ENCODE data around the gene ANO1.

Gene ANO1

GRCh38 chr11:70131606-70132190 lies 53.6 kb downstream of the ANO1 start:
- TF ChIP-seq GATA3 (IDR thresholded peaks at IDR 0.05; ENCODE audit: low read depth, low read length) (no peak), GATA2 (IDR thresholded peaks at IDR 0.05; ENCODE audit: low read depth, low read length) (no peak)

- no peak for TF ChIP-seq GATA2 (IDR thresholded peaks at IDR 0.05; ENCODE audit: low read depth, low read length)
- no peak for TF ChIP-seq GATA3 (IDR thresholded peaks at IDR 0.05; ENCODE audit: low read depth, low read length)
Observed at GRCh38 chr11:70132641-70133040, 54.5 kb downstream of the ANO1 start.

GRCh38 chr11:70133771-70134335 lies 55.7 kb downstream of the ANO1 start:
- TF ChIP-seq GATA3 (IDR thresholded peaks at IDR 0.05; ENCODE audit: low read depth, low read length) (no peak), GATA2 (IDR thresholded peaks at IDR 0.05; ENCODE audit: low read depth, low read length) (no peak)

GRCh38 chr11:70134490-70134889 lies 56.4 kb downstream of the ANO1 start:
- TF ChIP-seq GATA2 (IDR thresholded peaks at IDR 0.05; ENCODE audit: low read depth, low read length) (no peak), GATA3 (IDR thresholded peaks at IDR 0.05; ENCODE audit: low read depth, low read length) (no peak)

DNA sequence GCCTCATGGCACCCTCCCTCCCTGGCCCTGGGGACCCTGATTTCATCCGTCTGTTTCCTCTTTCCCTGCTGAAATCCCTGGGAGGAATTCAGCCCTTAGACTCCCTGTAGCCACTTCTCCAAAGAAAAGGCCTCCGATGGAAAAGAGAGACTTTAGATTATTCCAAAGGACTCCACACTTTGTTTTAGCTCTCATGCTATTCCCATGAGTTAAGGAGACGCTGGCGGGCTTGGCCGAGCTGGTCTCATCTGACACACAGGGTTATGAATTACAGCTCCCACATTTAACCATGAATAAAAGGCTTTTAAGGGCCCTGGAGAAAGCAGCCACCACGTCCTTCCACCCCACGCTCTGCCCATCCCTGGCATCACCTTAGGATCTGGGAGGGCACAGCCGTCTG lies 57.0 kb downstream of the ANO1 start:
- TF ChIP-seq GATA2 (IDR thresholded peaks at IDR 0.05; ENCODE audit: low read depth, low read length) (no peak), GATA3 (IDR thresholded peaks at IDR 0.05; ENCODE audit: low read depth, low read length) (no peak)

DNA sequence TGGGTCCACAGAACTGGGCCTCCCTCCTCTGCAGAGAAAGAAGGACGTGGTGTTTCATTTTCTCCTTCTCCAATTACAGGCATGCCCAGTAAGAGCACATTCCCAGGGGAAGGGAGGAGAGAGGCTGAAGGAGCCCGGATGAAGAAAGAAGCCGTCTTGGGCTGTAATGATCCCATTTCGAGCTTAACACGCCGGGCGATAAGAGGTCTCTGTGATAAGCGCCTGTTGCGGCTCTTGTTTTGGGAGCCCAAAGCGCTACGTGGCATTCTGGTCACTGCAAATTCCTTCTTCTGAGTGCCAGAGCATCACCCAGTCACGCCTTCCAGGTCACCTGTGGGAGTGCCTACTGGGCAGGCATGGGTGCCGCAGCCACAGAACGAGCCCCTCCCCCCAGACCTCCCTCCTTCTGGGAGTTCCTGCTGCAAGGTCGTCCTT lies 57.5 kb downstream of the ANO1 start:
- TF ChIP-seq GATA3 (IDR thresholded peaks at IDR 0.05; ENCODE audit: low read depth, low read length) = no peak
- no peak for TF ChIP-seq GATA2 (IDR thresholded peaks at IDR 0.05; ENCODE audit: low read depth, low read length)

GRCh38 chr11:70137383-70137782 lies 59.3 kb downstream of the ANO1 start:
- TF ChIP-seq GATA3 (IDR thresholded peaks at IDR 0.05; ENCODE audit: low read depth, low read length) (no peak), GATA2 (IDR thresholded peaks at IDR 0.05; ENCODE audit: low read depth, low read length) (no peak)

GRCh38 chr11:70138403-70138802 lies 60.3 kb downstream of the ANO1 start:
- TF ChIP-seq GATA2 (IDR thresholded peaks at IDR 0.05; ENCODE audit: low read depth, low read length) (no peak), GATA3 (IDR thresholded peaks at IDR 0.05; ENCODE audit: low read depth, low read length) (no peak)

- TF ChIP-seq GATA2 (IDR thresholded peaks at IDR 0.05; ENCODE audit: low read depth, low read length) (no peak), GATA3 (IDR thresholded peaks at IDR 0.05; ENCODE audit: low read depth, low read length) (no peak)
Observed at GRCh38 chr11:70139785-70140410, 61.8 kb downstream of the ANO1 start.

GRCh38 chr11:70140711-70141485 lies 62.8 kb downstream of the ANO1 start:
- TF ChIP-seq GATA3 (IDR thresholded peaks at IDR 0.05; ENCODE audit: low read depth, low read length) = no peak
- TF ChIP-seq GATA2 (IDR thresholded peaks at IDR 0.05; ENCODE audit: low read depth, low read length) = no peak

DNA sequence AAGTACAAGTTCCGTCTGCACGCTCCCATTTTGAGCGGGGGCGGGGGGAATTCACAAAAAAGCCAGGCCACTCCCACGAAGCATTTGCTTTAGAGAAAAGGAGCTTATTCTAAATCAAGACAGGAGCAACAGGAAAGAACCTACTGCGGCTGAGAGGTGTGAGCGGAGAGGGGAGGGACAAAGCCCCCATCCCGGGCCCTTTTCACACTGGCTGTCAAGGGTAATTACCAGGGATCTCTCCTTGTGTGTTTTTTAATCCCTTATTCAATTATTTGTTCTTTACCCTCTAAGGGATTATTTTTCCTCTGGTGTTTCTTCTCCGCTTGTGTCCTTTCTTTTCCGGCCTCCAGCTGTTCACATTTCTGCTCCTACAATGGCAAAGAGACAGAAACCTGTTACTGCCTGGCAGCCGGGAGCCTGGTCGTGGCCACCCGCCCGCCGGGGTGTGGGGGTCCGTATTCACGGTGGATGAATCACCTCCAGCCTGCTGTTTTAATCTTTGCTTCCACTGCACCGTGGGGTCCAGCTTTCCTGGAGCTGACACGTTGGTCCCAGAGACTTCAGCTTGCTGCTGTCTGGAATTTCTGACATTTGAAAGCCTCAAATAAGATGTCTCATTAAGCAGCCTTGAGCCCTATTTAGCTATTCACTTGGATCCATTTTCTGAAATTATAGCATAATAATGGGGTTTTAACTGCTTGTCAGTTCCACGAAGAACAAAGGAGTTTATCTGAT lies 63.5 kb downstream of the ANO1 start:
- no peak for TF ChIP-seq GATA2 (IDR thresholded peaks at IDR 0.05; ENCODE audit: low read depth, low read length)
- no peak for TF ChIP-seq GATA3 (IDR thresholded peaks at IDR 0.05; ENCODE audit: low read depth, low read length)

GRCh38 chr11:70142221-70142875 lies 64.2 kb downstream of the ANO1 start:
- TF ChIP-seq GATA2 (IDR thresholded peaks at IDR 0.05; ENCODE audit: low read depth, low read length) = no peak
- TF ChIP-seq GATA3 (IDR thresholded peaks at IDR 0.05; ENCODE audit: low read depth, low read length) = no peak

GRCh38 chr11:70144262-70144661 lies 66.1 kb downstream of the ANO1 start:
- TF ChIP-seq GATA2 (IDR thresholded peaks at IDR 0.05; ENCODE audit: low read depth, low read length) (no peak), GATA3 (IDR thresholded peaks at IDR 0.05; ENCODE audit: low read depth, low read length) (no peak)

All from SH-SY5Y (cell line).